HG02798 (cell line): ENCODE measurements around the gene DESI1.
"Not testable (repeated sequence)": the region's sequence is repeated elsewhere in the genome, so short reads cannot be mapped to it uniquely, and the experiment has no call there.

Experiments used
- ATAC-seq: cut with Tn5 transposase; IDR thresholded peaks from one replicate; pipeline ENCODE4 v1.9.1; 2021; ENCODE audit warnings: mild to moderate bottlenecking; ENCODE audit not compliant: unreplicated experiment, poor library complexity

DESI1 gene

GRCh38 chr22:41562461-41562860 is 58.4 kb downstream of the DESI1 start:
- ATAC-seq: no peak

GRCh38 chr22:41561788-41562187 is 59.1 kb downstream of the DESI1 start:
- no peak for ATAC-seq

DNA sequence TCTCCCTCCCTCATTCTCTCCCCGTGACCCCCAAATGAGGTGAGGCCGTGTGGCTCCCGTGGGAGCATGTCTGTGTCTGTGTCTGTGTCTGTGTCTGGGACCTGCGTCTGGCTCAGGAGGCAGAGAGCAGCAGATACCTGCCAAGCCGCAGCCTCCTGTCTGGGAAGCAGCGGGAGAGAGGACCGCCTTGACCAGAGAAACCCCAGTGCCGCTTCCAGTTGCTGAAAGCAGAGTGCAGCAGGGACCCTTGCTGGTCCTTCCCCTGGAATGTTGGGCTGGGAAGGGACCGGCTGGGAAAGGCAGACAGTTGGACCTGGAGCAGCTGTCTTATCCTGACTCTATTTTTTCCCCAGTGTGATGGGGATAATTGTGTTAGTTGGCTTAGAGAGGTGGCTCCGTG is 59.5 kb downstream of the DESI1 start:
- no peak for ATAC-seq

GRCh38 chr22:41560095-41560471 is 60.8 kb downstream of the DESI1 start:
- ATAC-seq: no peak

GRCh38 chr22:41558241-41558630 is 62.6 kb downstream of the DESI1 start:
- not testable (repeated sequence) for ATAC-seq

DNA sequence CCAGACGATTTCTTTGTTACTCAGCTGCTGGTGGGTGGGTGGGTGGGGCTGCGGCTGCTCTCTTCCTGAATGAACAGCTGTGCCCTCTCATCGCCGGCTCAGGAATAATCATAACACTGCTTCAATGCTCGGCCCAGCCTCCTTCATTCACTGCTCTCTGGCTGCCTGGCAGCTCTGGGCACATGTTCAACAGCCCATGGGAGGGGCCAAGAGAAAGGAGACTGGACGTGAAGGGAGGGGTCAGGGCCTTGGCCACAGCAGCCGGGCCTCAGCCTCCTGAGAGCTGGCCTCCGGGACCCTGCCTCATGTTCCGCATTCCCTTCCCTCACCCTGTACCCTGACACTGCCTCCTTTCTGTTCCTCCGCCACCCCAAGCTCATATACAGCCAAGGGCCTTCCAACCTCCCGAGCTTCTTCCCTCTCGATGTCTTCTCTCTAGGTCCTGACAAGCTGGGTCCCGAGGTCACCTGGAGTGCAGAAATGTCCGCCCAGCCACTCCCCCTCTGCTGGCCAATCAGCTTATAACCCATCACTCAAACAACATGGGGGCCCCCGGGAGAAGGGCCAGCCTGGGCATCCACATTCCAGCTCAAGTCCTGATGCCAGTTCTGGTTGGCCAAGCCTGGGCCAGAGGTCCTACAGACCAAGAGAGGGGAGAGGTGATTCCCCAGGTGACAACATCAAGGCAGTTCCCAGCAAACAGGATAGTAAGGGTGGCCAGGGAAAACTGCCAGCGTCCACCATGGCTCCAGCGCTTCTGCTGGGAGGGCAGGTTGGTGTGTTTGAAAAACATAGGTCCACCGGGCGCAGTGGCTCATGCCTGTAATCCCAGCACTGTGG is 63.2 kb downstream of the DESI1 start:
- no peak for ATAC-seq

DNA sequence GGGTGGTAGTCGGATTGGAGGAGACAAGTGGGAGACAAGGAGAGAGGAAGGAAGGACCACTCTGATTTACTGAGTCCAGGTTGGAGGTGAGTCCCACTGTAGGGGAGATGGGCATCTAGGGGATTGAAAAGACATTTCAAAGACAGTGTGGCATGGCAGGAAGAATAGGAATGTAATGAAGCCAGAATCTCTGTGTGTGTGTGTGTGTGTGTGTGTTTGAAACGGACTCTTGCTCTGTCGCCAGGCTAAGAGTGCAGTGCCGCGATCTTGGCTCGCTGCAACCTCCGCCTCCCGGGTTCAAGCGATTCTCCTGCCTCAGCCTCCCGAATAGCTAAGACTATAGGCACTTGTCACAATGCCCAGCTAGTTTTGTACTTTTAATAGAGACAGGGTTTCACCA is 64.3 kb downstream of the DESI1 start:
- ATAC-seq: no peak

GRCh38 chr22:41555325-41555982 is 65.4 kb downstream of the DESI1 start:
- no peak for ATAC-seq

- no peak for ATAC-seq
These were observed 68.8 kb downstream of the DESI1 start for GRCh38 chr22:41551877-41552582.

GRCh38 chr22:41550952-41551491 is 69.8 kb downstream of the DESI1 start:
- no peak for ATAC-seq

GRCh38 chr22:41548830-41549211 is 72.0 kb downstream of the DESI1 start:
- no peak for ATAC-seq
